Measurements from ENCODE around the gene CRNN.

DNA sequence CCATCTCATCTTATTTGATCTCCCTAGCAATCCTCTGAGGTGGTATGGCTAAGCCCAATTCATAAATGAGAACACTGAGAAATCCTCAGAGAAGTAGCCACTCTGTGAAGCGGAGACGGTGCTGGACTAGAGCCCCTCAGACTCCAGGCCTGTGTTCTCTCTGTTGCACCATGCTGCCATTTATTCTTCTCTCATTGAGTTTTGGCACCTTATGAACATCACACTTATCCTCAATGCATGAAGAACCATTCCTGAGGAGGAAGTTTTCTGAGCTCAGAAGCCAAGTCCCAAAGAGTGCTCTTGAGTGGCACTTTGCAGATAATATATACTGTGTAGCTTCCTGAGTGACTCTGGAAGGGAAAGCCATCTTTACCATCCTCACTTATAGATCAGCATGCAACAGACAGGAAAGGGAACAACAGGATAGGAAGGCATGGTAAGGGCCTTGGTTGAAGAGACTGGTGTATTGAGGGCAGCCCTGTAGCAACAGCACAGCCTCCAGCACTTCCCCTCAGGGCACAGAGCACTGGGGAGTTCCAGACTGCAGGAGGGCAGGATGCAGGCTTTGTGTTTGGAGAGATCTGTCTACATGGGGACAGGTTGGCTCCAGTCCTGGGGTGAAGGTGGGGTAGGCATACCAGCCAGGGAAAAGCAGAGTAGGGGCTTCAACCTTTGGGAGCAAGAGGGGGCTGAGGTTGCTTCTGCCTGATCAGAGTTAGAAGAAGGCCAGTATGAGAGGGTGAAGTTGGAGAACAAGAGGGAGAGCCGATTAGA is 1.6 kb upstream of the CRNN start:
- TF ChIP-seq TAF1 (IDR thresholded peaks at IDR 0.05; ENCODE audit: borderline replicate concordance, low read depth, low read length) (no peak), POLR2AphosphoS5 (IDR thresholded peaks at IDR 0.05; ENCODE audit: low read depth, low read length) (no peak)
